H1 (cell line): ENCODE data around the gene RPIA. TPM values are rescaled to one million over a fixed set of nuclear protein-coding genes. Genes with fewer than 3 reads are reported as not detected.

Experiments
- SIRT6 ChIP-seq: IDR thresholded peaks from one replicate; pipeline ENCODE4 v1.7.1; 2012; ENCODE audit warnings: low read length, inconsistent platforms
- SIX5 ChIP-seq: IDR thresholded peaks from 2 replicates; pipeline ENCODE4 v1.6.1; 2011; ENCODE audit warnings: mild to moderate bottlenecking, low read depth, low read length
- ZNF274 ChIP-seq: IDR thresholded peaks from 2 replicates; pipeline ENCODE4 v1.7.0; 2012; ENCODE audit warnings: low read length, borderline replicate concordance; ENCODE audit errors: extremely low read depth
- polyA plus RNA-seq, 7 experiments: library from polyadenylated mRNA; depleted of rRNA in 3 of 7; stranded (reverse) in 5 of 7; unstranded in 2 of 7; fragments of >200 nt in 5 of 7; fragments of 200-250 nt in 2 of 7; gene quantifications; 1 replicate in 5 of 7; 2 replicates in 1 of 7; 4 replicates in 1 of 7; pipeline versions ENCODE4 v1.2.1 to v1.2.3, GENCODE V29; 2011 to 2013; ENCODE audit warnings: missing spikeins in 2 of 7, mixed read lengths in 2 of 7
- total RNA-seq: library from RNA; stranded (reverse); fragmentation: NEBNext Ultra II Directional; extraction: Animal tissue kit (Norgen Biotek cat#: 25700); gene quantifications from 2 replicates; pipeline ENCODE4 v1.2.1, GENCODE V29; 2021

The RPIA gene
- total and polyA plus RNA-seq, 2 of the 8 experiments (the other 6 are each of a cell fraction or from before 2014, with no cell fraction given): 13.1 to 24.0 TPM

DNA sequence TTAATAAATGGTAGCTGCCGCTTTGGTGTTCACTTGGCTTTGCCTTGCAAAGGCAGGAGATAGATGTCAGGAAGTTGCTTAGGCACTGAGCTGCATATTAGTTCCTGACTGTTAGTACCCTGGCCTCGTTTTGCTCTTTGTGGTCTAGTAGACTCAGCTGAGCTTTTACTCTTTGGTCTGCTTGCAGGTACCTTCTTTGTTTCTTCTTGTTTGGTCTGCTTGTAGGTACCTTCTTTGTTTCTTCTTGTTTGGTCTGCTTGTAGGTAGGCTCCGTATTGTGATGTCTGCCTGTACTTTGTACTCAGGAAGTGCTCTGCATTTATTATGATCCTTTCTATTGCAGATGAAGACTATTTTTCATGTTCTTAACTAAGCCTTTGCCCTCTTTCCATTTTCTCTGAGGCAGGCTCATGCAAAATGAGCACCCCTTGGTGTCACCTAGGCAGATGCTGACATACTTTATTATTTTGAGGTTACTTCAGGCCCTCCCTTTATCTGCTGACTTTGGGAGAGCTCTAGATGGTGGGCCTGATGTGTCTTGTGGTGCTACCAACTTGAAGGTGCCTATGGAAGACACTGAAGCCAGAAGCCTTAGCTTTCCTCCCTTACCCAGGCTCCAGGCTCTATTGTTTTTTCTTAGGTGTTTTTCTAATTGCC lies 6.0 kb downstream of the RPIA start (continued):
- TF ChIP-seq ZNF274: no peak
- no peak for TF ChIP-seq SIX5
- no peak for TF ChIP-seq SIRT6
